Measurements from ENCODE around the gene SIRT2. TPM values are rescaled to one million over a fixed set of nuclear protein-coding genes. Genes with fewer than 3 reads are reported as not detected.

SIRT2 gene
- total RNA-seq, 1 experiment from 2014 or later: 162 TPM

DNA sequence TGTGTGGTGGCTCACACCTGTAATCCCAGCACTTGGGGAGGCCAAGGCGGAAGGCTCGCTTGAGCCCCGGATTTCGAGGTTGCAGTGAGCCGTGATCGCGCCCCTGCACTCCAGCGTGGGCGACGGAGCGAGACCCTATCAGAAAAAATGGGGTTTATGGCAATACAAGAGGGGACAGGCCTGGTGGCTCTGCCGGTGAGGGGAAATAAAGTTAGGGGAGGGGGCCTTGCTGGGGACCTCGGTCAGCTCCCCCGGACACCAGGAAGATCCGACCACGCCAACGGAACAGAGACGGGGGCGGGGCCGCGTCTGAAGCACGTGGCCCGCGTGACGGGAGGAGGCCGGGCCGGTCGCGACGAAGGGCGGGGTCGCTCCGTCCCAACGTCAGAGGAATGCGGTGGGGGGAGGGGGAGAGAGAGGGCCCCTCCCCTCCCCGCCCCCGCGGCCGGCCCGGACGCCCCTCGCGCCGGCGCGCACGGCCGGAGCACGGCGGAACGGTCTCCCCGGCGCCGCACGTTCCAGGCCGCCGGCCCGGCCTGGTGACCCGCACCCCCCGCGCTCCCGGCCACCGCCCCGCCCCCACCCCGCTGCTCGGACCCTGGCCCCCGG lies 47.7 kb downstream of the SIRT2 start:
- Histone ChIP-seq H3K9me3 (ENCODE audit: control insufficient read depth, insufficient read depth, low read depth, low read length) (no peaks in the 10 kb centered on the region), H3K4me3 (ENCODE audit: low read depth in 2 of 2, low read length in 2 of 2) (peak overlapping the region; percentile 61 to 82), H3K36me3 (ENCODE audit: control insufficient read depth, insufficient read depth, low read length) (peaks cover 16% of the 10 kb centered on the region), H3K27me3 (ENCODE audit: control insufficient read depth, insufficient read depth, low read length) (no peaks in the 10 kb centered on the region), H3K27ac (ENCODE audit: low read length) (peak overlapping the region; percentile 99), H3K4me1 (ENCODE audit: control insufficient read depth, insufficient read depth, low read length) (peaks cover 38% of the 10 kb centered on the region)
- peak; percentile 94 for DNase-seq (ENCODE audit: low read depth, low spot score)
- ATAC-seq: peak; percentile 47
- POLR2A ChIA-PET: interaction anchor here (0.6 to 1.9 kb wide), 8 partner anchors 9 to 188 kb away, joined by 3 to 8 read pairs (median 4); partner anchors contain the start of genes ECH1, FBXO17, NFKBIB and SIRT2
- CTCF ChIA-PET: interaction anchor here (0.6 to 1.7 kb wide), 4 partner anchors 36 to 89 kb away, joined by 3 to 7 read pairs (median 3); partner anchors contain the start of genes MRPS12 and SARS2
- BruUV-seq (replicated peaks): no TSS peak
- TF ChIP-seq TCF7L2 (IDR thresholded peaks at IDR 0.05; ENCODE audit: low read depth, low read length) (no peak), POLR2AphosphoS5 (IDR thresholded peaks at IDR 0.05; ENCODE audit: low read depth, low read length) (no peak), SIN3A (IDR thresholded peaks at IDR 0.05; ENCODE audit: borderline replicate concordance, insufficient read depth, low read depth, low read length) (no peak)
- TF ChIP-seq, protein P1, sequence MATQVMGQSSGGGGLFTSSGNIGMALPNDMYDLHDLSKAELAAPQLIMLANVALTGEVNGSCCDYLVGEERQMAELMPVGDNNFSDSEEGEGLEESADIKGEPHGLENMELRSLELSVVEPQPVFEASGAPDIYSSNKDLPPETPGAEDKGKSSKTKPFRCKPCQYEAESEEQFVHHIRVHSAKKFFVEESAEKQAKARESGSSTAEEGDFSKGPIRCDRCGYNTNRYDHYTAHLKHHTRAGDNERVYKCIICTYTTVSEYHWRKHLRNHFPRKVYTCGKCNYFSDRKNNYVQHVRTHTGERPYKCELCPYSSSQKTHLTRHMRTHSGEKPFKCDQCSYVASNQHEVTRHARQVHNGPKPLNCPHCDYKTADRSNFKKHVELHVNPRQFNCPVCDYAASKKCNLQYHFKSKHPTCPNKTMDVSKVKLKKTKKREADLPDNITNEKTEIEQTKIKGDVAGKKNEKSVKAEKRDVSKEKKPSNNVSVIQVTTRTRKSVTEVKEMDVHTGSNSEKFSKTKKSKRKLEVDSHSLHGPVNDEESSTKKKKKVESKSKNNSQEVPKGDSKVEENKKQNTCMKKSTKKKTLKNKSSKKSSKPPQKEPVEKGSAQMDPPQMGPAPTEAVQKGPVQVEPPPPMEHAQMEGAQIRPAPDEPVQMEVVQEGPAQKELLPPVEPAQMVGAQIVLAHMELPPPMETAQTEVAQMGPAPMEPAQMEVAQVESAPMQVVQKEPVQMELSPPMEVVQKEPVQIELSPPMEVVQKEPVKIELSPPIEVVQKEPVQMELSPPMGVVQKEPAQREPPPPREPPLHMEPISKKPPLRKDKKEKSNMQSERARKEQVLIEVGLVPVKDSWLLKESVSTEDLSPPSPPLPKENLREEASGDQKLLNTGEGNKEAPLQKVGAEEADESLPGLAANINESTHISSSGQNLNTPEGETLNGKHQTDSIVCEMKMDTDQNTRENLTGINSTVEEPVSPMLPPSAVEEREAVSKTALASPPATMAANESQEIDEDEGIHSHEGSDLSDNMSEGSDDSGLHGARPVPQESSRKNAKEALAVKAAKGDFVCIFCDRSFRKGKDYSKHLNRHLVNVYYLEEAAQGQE (IDR thresholded peaks at IDR 0.05; ENCODE audit: insufficient read depth in 1 of 2, low read depth in 2 of 2, low read length in 1 of 2): no peak
- TF ChIP-seq, protein P2, sequence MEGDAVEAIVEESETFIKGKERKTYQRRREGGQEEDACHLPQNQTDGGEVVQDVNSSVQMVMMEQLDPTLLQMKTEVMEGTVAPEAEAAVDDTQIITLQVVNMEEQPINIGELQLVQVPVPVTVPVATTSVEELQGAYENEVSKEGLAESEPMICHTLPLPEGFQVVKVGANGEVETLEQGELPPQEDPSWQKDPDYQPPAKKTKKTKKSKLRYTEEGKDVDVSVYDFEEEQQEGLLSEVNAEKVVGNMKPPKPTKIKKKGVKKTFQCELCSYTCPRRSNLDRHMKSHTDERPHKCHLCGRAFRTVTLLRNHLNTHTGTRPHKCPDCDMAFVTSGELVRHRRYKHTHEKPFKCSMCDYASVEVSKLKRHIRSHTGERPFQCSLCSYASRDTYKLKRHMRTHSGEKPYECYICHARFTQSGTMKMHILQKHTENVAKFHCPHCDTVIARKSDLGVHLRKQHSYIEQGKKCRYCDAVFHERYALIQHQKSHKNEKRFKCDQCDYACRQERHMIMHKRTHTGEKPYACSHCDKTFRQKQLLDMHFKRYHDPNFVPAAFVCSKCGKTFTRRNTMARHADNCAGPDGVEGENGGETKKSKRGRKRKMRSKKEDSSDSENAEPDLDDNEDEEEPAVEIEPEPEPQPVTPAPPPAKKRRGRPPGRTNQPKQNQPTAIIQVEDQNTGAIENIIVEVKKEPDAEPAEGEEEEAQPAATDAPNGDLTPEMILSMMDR (IDR thresholded peaks at IDR 0.05): no peak
- in situ Hi-C loops (cut with HindIII; ENCODE audit: low pct_unique_long_range_greater_than_20kb, low sequenced_read_pairs) (no loop called here), intact Hi-C loops (cut with micrococcal nuclease; ENCODE audit: unreplicated experiment) (loop anchor here (5.0 to 10.0 kb wide), 2 partner anchors 46 to 347 kb away; partner anchors contain the start of genes NFKBIB and SIRT2)

DNA sequence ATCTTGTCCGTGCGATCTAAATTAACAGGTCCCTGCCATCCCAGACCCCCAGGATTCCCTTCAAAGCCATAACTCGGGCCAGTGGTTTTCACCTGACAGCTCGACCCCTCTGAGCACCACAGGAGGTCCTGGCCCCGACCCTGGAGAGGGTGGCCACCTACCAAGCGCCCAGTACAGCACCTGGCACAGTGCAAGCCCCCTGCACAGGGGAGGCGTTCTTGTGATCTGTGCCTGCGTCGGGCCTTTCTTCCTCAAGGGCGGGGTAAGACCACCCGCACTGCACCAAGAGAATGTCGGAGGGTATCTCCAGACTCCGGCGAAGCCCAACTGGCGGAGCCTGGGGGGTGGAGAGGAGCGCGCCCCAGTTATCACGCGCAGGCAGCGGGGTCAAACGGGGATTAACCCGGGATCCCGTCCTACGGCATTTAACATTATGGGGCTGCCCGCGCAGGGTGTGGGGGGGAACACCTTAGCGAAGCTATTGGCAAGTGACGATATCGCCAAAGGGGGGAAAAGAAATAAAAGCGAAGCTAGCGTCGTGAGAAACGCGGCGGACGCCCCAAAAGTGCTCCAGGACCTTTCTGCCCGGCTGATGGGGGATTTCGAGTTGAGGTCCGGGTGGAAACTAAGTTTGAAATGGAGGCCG lies 48.3 kb downstream of the SIRT2 start:
- H3K36me3 ChIP-seq (ENCODE audit: control insufficient read depth, insufficient read depth, low read length): peaks cover 21% of the 10 kb centered on the region
- no peak for DNase-seq (ENCODE audit: low read depth, low spot score)
- no peaks in the 10 kb centered on the region for H3K27me3 ChIP-seq (ENCODE audit: control insufficient read depth, insufficient read depth, low read length)
- ChIA-PET POLR2A (interaction anchor here (0.5 to 1.1 kb wide), 10 partner anchors 10 to 555 kb away, joined by 3 to 7 read pairs (median 4); partner anchors contain the start of genes ECH1 and FBXO17), CTCF (interaction anchor here (0.6 to 1.3 kb wide), 5 partner anchors 36 to 333 kb away, joined by 3 to 7 read pairs (median 3); no protein-coding TSS in a partner anchor)
- BruUV-seq (replicated peaks): TSS peak; percentile 83
- peaks cover 43% of the 10 kb centered on the region for H3K4me1 ChIP-seq (ENCODE audit: control insufficient read depth, insufficient read depth, low read length)
- peak overlapping the region; percentile 61 to 70 for H3K4me3 ChIP-seq (ENCODE audit: low read depth in 2 of 2, low read length in 2 of 2)
- H3K27ac ChIP-seq (ENCODE audit: low read length): peak overlapping the region; percentile 99
- intact Hi-C loops (cut with micrococcal nuclease; ENCODE audit: unreplicated experiment) (loop anchor here (5.0 to 10.0 kb wide), 2 partner anchors 46 to 346 kb away; partner anchors contain the start of genes NFKBIB and SIRT2), in situ Hi-C loops (cut with HindIII; ENCODE audit: low pct_unique_long_range_greater_than_20kb, low sequenced_read_pairs) (no loop called here)
- H3K9me3 ChIP-seq (ENCODE audit: control insufficient read depth, insufficient read depth, low read depth, low read length): no peaks in the 10 kb centered on the region
- TF ChIP-seq, protein P2 (IDR thresholded peaks at IDR 0.05): no peak
- TF ChIP-seq POLR2AphosphoS5 (IDR thresholded peaks at IDR 0.05; ENCODE audit: low read depth, low read length) (no peak), SIN3A (IDR thresholded peaks at IDR 0.05; ENCODE audit: borderline replicate concordance, insufficient read depth, low read depth, low read length) (no peak), TCF7L2 (IDR thresholded peaks at IDR 0.05; ENCODE audit: low read depth, low read length) (peak; percentile 80)
- TF ChIP-seq, protein P1 (IDR thresholded peaks at IDR 0.05; ENCODE audit: insufficient read depth in 1 of 2, low read depth in 2 of 2, low read length in 1 of 2): no peak
- peak; percentile 2 for ATAC-seq

All from Panc1 (cell line).